DOHH2 (cell line): ENCODE measurements around the gene UBTD1.
"Not testable (repeated sequence)": the region's sequence is repeated elsewhere in the genome, so short reads cannot be mapped to it uniquely, and the experiment has no call there.

Experiments used
- H3F3A ChIP-seq: fragments of 200-600 bp; sonication (generic), shearing (Covaris generic); 2 replicates; pipeline ENCODE4 v1.6.0; 2016; ENCODE audit warnings: antibody characterized with exemption, mild to moderate bottlenecking; ENCODE audit not compliant: control insufficient read depth, insufficient read depth
- H3K27ac ChIP-seq: fragments of 200-600 bp; sonication (generic); 2 replicates; pipeline ENCODE4 v1.5.1; 2014; ENCODE audit warnings: low read depth, mild to moderate bottlenecking, low read length, moderate library complexity
- H3K27me3 ChIP-seq: fragments of 200-600 bp; sonication (generic); 2 replicates; pipeline ENCODE4 v1.6.1; 2014; ENCODE audit warnings: mild to moderate bottlenecking, low read length, mixed read lengths; ENCODE audit not compliant: control insufficient read depth
- H3K36me3 ChIP-seq: fragments of 200-600 bp; sonication (generic); 2 replicates; pipeline ENCODE4 v1.6.1; 2014; ENCODE audit warnings: mild to moderate bottlenecking, low read length, moderate library complexity, mixed read lengths; ENCODE audit not compliant: control insufficient read depth
- H3K4me1 ChIP-seq: fragments of 200-600 bp; sonication (generic); 2 replicates; pipeline ENCODE4 v1.6.1; 2014; ENCODE audit warnings: mild to moderate bottlenecking, low read length, mixed read lengths; ENCODE audit not compliant: control insufficient read depth
- H3K4me2 ChIP-seq: fragments of 200-600 bp; sonication (generic); 2 replicates; pipeline ENCODE4 v1.6.0; 2014; ENCODE audit warnings: mild to moderate bottlenecking, low read length, moderate library complexity
- H3K4me3 ChIP-seq: fragments of 200-600 bp; sonication (generic); 2 replicates; pipeline ENCODE4 v1.5.1; 2014; ENCODE audit warnings: mild to moderate bottlenecking, low read length, mixed read lengths
- H3K79me2 ChIP-seq: fragments of 200-600 bp; sonication (generic); 2 replicates; pipeline ENCODE4 v1.6.1; 2014; ENCODE audit warnings: mild to moderate bottlenecking, low read length, mixed read lengths; ENCODE audit not compliant: control insufficient read depth
- H3K9me2 ChIP-seq: fragments of 200-600 bp; sonication (generic); replicated peaks from 2 replicates; pipeline ENCODE4 v1.6.1; 2014; ENCODE audit warnings: mild to moderate bottlenecking, low read length, mixed read lengths; ENCODE audit not compliant: control insufficient read depth
- H3K9me3 ChIP-seq: fragments of 200-600 bp; sonication (generic); 2 replicates; pipeline ENCODE4 v1.6.1; 2014; ENCODE audit warnings: antibody characterized with exemption, low read length, mixed read lengths; ENCODE audit not compliant: control insufficient read depth, insufficient read depth
- H4K20me1 ChIP-seq: fragments of 200-600 bp; sonication (generic); 2 replicates; pipeline ENCODE4 v1.6.0; 2014; ENCODE audit warnings: low read depth, mild to moderate bottlenecking, antibody characterized with exemption, low read length, moderate library complexity; ENCODE audit not compliant: control insufficient read depth, insufficient read depth
- CTCF ChIP-seq: fragments of 200-600 bp; sonication (generic); IDR thresholded peaks from one replicate; pipeline ENCODE4 v1.5.1; 2014; ENCODE audit warnings: antibody characterized with exemption, mild to moderate bottlenecking, low read depth, low read length; ENCODE audit not compliant: poor library complexity, severe bottlenecking
- EZH2phosphoT487 ChIP-seq: fragments of 200-600 bp; sonication (generic); IDR thresholded peaks from 2 replicates; pipeline ENCODE4 v1.6.1; 2017; ENCODE audit warnings: borderline replicate concordance, mild to moderate bottlenecking, antibody characterized with exemption, low read length, moderate library complexity, mixed read lengths

Gene UBTD1

GRCh38 chr10:97573672-97574071, 74.9 kb downstream of the UBTD1 start:
- Histone ChIP-seq H3K4me1 (no peaks in the 10 kb centered on the region), H3K36me3 (no peaks in the 10 kb centered on the region), H3K9me2 (no peaks in the 10 kb centered on the region), H3K9me3 (no peaks in the 10 kb centered on the region), H3K27ac (no peak overlapping the region), H3K27me3 (peaks cover 4% of the 10 kb centered on the region; the same call in 1 of the 2 replicates), H4K20me1 (no peaks in the 10 kb centered on the region), H3K4me2 (no peak overlapping the region), H3K79me2 (no peaks in the 10 kb centered on the region), H3F3A (no peaks in the 10 kb centered on the region), H3K4me3 (no peak overlapping the region)
- TF ChIP-seq CTCF (no peak), EZH2phosphoT487 (no peak)

DNA sequence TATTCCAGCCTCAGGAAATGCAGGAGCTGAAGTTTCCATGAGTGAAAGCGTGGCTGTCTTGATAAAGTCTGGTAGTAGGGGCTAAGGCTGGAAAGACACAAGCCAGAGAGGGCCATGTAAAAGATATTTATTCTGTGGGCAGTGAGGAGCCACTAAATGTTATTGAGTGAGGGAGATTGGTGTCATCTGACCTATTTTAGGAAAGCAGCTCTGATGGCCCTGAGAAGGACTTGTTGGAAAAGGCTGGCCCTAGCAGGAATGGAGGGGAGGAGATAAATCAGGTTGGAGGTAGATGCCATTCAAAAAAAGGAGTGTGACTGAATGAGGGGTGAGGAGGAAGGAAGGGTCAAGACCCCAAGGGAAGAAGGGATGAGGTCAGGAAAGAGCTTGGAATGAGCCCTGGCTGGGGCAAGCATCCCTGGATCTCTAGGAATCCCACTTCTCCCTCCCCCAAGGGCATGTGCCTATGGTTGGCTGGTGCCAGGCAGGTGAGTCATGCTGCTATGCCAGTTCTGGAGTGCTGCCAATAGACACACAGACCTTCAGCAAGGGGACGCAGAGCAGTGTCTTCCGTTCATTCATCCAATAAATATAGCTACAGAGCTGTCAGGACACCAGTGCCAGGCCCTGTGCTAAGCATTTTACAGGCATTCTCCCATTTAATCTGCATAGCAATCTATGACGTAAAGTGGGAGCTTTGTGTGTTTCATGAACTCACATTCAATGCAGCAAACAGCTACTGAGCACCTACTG, 75.8 kb downstream of the UBTD1 start:
- H3K79me2 ChIP-seq = no peaks in the 10 kb centered on the region
- TF ChIP-seq EZH2phosphoT487 (no peak), CTCF (no peak)
- no peaks in the 10 kb centered on the region for H4K20me1 ChIP-seq
- no peaks in the 10 kb centered on the region for H3F3A ChIP-seq
- H3K4me3 ChIP-seq = no peak overlapping the region
- no peaks in the 10 kb centered on the region for H3K9me3 ChIP-seq
- no peak overlapping the region for H3K4me2 ChIP-seq
- no peaks in the 10 kb centered on the region for H3K4me1 ChIP-seq
- no peak overlapping the region for H3K27ac ChIP-seq
- H3K27me3 ChIP-seq = peaks cover 4% of the 10 kb centered on the region; the same call in 1 of the 2 replicates
- no peaks in the 10 kb centered on the region for H3K9me2 ChIP-seq
- no peaks in the 10 kb centered on the region for H3K36me3 ChIP-seq

DNA sequence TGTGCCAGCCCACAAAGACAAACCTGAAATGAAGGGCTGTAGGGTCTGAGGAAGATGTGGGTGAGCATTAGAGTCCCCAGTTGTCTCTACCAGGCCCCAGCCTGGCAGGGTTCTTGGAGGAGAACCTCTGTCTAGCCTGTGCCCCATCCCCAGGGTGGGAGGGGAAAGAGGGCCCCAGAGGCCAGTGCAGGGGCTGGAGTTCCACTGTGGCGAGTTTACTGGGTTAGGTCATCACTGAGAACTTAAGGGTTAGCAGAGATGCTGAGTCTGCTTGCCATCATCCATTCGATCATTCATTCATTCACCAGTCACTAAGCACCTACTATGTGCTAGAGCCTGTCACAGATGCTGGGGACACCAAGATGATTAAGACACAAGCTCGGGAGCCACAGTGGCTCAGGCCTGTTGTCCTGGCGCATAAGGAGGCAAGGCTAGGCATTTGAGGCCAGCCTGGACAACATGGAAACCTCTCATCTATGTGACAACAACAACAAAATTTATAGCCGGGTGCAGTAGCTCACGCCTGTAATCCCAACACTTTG, 76.5 kb downstream of the UBTD1 start:
- Histone ChIP-seq H3K4me2 (no peak overlapping the region), H3K4me3 (no peak overlapping the region), H3K9me3 (no peaks in the 10 kb centered on the region), H3K36me3 (no peaks in the 10 kb centered on the region), H3K27me3 (peaks cover 4% of the 10 kb centered on the region; the same call in 1 of the 2 replicates), H3K9me2 (no peaks in the 10 kb centered on the region), H4K20me1 (no peaks in the 10 kb centered on the region), H3F3A (no peaks in the 10 kb centered on the region), H3K79me2 (no peaks in the 10 kb centered on the region), H3K27ac (no peak overlapping the region), H3K4me1 (no peaks in the 10 kb centered on the region)
- no peak for TF ChIP-seq CTCF
- no peak for TF ChIP-seq EZH2phosphoT487

DNA sequence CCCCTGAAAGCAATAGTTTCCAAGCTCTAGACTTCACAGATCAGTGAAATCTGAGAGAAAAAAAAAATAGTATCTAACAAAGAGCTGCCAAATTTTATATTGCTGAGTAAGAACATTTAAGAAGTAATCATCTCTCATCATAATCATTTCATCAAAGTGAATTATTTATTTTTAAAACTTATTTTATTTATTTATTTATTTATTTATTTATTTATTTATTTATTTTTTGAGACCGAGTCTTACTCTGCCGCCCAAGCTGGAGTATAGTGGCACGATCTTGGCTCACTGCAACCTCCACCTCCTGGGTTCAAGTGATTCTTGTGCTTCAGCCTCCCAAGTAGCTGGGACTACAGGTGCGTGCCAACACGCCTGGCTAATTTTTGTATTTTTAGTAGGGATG, 77.8 kb downstream of the UBTD1 start:
- not testable (repeated sequence) for H3K9me2 ChIP-seq, H3K79me2 ChIP-seq, H3K9me3 ChIP-seq, H4K20me1 ChIP-seq, H3K27ac ChIP-seq, H3K4me2 ChIP-seq, H3K4me3 ChIP-seq, H3K27me3 ChIP-seq, H3K36me3 ChIP-seq, H3K4me1 ChIP-seq, H3F3A ChIP-seq
